Activated effector memory CD4-positive, alpha-beta T cell treated with Interleukin-2 at 50 U/mL for 16 hours (primary cell): Measurements from ENCODE around the gene MYPOP.

Source experiments
- DNase-seq: peaks from one replicate; pipeline ENCODE4 v3.0.0-alpha.2; 2020

MYPOP gene

DNA sequence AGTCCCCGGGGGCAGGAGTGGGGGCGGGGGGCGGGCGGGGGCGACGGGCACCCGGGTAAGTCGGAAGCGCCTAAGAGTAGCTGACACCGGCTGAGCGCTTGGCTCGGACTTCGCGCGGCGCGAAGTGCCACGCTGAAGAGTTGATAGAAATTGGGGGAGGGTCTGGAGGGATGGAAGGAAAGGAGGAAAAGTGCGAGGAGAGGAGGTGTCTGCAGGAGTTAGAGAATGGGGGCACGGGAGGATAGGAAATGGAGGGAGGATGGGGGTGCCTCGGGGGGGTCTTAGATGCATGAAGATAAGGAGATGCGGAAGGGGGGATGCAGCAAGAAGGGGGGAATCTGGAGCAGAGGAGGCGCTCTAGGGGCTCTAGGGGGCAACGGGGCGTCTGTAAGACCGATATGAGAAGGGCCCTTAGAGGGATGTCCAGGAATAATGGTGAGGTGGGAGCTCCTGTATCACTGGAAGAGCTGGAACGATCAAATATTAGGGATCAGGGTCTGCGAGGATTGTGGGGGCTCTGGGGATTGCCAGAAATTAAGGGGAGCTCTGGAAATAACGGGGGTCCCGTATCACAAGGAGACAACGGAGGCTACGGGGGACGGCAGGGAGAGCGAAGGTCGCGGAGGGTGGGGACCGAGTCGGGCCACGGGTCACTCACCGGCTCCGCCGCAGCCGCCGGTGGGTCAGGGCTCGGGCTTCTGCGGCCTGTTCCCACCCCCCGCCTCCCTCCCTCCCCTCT, at the start of gene MYPOP:
MYPOP (minus strand) TSS at position 702 of the 739 bp plus-strand sequence. CDS start 840 bp downstream, outside the sequence.
- DNase-seq = no peak

DNA sequence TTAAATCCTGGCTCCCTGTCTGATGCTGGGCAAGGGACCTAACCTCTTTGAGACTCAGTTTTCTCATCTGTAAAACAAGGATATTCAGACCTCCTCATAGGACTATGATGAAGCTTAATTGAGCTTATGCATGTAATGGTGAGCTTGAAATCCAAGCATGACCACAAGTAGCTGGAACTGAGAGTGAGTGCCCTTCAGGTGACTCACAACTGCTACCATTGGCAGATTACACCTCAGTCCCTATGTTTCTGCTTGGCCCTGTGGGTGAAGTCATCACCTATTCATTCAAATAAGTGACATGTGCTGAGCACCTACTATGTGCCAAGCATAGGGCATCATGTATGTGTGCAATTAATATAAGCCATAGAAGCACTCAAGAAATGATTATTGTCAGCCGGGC, 45.5 kb upstream of the MYPOP start:
- DNase-seq = no peak

DNA sequence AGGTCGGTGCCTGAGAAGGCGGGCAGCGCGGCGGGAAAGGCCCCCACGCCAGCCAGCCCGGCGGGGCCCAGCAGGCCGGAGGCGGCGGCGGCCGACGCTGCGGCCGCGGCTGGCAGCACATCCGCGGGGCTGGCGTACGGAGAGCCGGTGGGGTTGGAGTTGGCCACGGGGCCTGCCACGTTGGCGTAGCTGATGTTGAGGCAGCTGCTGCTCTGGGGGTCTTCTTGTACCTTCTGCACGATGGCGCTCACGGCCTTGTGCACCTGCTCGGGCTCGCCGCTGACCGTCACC, 38.0 kb upstream of the MYPOP start:
- no peak for DNase-seq

- no peak for DNase-seq
Observed at GRCh38 chr19:45939792-45940514, 37.5 kb upstream of the MYPOP start.

DNA sequence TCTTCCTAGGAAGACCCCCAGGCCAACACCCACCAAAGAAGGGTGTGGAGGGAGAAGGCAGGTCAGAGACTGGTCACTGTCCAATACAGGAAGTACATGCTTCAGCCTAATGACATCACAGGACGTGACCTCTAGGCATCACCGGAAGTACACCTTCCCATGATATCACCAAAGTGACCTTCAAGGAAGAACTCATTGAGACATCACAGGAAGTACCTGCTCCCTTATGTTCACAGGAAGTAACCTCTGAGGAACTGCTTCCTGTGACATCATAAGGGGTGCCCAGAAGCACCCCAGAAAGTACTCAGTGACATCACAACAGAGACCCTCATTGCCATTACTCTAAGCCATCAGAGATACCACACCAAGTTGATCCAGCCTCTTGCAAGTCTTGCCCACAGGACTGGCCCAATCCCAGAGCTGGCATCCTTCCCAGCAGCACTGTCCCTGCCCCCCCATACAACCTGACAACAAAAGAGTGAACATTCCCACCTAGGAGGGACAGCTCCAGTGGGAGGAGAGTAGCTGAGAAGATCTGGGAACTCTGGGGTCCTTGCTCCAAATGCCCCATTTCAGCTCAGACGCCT, 36.4 kb upstream of the MYPOP start:
- DNase-seq = no peak

DNA sequence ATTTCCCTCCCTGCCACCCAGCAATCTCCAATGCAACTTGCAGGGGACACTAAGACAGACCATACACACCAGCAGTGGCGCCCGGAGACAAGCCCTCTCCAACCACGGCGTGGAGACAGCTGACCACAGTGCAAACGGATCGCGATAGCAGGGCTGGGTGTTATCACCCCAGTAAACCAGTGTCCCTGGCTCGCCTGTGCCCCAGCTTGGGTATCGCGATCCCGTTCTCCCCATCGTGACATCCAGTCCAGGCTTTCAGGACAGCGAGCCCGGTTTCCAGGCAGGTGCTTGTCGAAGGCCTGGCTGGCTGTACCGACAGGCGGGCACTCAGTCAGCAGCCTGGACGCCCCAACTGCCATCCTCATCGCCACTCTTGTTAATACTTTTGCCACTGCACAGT, 32.9 kb upstream of the MYPOP start:
- DNase-seq = no peak

GRCh38 chr19:45934551-45935230, 32.3 kb upstream of the MYPOP start:
- DNase-seq = no peak

DNA sequence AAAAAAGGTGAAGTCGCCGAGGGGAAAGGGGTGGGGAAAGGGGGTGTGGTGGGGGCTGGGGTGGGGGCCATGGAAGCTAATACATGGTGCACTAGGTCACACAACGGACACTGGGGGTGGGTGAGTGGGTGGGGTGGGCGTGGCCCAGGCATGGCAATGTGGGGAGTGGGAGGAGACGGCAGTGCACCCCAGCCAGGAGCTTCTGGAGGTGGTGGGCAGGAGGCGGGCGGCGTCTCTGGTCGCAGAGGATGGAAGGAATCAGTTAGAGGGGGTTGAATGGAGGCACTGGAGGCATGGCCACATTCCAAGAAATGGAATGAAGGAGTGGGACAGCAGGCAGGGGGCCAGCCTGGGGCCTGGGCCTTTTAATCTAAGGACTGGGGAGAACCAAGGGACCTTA, 31.3 kb upstream of the MYPOP start:
- DNase-seq = no peak

GRCh38 chr19:45931055-45931454, 28.6 kb upstream of the MYPOP start:
- DNase-seq = no peak

- DNase-seq = no peak
Observed at GRCh38 chr19:45929247-45929646, 26.8 kb upstream of the MYPOP start.

- peak; percentile 76 for DNase-seq
Observed at GRCh38 chr19:45927565-45928261, 25.3 kb upstream of the MYPOP start.

GRCh38 chr19:45924891-45925447, 22.6 kb upstream of the MYPOP start:
- DNase-seq = no peak

DNA sequence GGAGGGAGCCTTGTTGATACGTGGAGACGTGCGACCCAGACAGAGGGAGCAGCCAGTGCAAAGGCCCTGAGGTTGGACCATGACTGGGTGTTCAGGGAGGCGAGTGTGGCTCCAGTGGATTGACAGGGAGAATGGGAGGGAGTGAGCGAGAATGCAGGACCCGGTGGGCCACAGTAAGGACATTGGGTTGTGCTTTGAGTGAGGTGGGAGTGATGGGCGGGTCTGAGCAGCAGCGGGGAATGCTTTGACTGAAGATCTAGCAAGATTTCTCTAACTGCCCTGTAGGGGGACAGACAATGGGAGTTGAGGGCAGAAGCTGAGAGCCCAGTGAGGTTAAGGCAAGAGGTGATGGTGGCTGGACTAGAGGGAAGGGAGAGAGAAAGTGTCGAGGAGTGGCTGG, 19.9 kb upstream of the MYPOP start:
- no peak for DNase-seq

- no peak for DNase-seq
Observed at GRCh38 chr19:45920458-45920857, 18.0 kb upstream of the MYPOP start.

GRCh38 chr19:45919678-45920077, 17.3 kb upstream of the MYPOP start:
- no peak for DNase-seq

DNA sequence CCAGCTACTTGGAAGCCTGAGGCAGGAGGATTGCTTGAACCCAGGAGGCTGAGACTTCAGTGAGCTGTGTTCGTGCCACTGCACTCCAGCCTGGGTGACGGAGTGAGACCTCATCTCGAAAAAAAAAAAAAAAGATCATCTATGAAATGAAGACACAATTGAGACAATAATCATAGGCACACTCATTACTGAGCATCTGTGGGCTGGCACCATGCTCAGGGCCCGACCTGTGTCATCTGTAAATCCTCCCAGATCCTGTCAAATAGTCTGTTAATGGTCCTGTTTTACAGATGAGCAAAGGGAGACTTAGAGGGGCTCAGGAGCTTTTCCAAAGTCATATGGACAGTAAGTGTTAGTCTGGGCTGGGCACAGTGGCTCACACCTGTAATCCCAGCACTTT, 16.3 kb upstream of the MYPOP start:
- no peak for DNase-seq

- DNase-seq = no peak
Observed at GRCh38 chr19:45917421-45918091, 15.1 kb upstream of the MYPOP start.

DNA sequence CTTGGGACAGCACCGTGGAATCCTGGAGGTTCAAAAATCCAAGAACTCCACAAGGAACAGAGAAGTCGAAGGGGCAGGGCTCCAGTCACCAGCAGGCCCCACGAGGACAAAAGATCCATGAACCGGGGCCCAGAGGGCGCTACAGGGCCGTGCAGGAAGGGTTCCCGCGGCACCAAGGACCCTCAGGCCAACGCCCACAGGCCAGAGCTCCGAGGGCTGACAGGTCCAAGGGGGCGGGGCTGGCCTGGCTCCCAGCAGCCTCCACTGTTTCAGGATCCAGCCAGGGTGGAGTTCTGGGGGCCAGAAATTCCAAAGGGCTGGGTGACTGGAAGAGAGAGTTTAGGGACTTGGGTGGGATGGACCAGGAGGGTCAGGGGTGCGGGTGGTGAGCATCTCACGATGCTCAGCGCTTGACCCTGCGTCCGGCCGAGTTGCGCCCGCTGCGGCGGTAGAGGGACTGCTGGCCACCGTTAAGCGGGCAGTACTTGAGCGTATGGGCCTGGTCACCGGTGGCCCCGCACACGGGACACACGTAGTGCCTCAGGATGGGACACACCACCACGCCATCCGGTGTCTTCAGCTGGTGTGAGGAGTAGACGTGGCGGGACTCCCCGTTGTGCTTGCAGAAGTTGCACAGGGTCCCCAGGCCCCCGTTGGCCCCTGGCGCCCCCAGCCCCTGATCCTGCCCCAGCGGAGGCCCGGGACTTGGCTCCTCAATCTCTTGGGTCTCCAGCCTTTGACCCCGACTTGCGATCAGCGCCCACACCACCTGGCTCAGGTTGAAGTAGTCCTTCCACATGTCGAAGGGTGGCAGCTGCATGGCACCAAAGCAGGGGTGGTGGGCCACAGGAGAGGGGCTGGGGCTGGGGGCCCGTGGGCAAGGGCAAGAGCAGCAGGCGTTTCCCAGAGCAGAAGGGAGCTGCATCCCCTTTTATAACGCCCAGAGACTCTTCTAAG, 11.7 kb upstream of the MYPOP start, which contains the start of gene NANOS2:
NANOS2 (minus strand) TSS at position 905 of the 957 bp plus-strand sequence; CDS start at position 820, 85 bp downstream.
- DNase-seq = no peak

GRCh38 chr19:45911291-45911690, 8.9 kb upstream of the MYPOP start:
- DNase-seq = no peak

DNA sequence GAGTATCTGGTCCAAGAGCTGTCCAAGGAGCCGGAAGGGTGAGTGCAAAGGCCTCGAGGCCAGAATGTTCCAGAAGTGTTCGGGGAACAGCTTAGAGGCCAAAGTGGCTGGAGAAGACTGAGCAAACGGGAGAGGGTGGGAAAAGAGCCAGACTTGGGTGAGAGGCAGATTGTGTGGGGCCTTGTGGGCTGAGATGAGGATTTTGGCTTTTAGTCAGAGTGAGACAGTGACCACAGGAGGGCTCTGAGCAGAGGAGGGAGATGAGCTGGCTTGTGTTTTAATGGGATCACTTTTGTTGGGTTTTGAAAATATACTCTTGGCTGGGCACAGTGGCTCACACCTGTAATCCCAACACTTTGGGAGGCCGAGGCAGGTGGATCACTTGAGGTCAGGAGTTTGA, 6.5 kb upstream of the MYPOP start:
- DNase-seq = no peak

- no peak for DNase-seq
Observed at GRCh38 chr19:45906221-45906620, 3.8 kb upstream of the MYPOP start.
